Peyer's patch (tissue), 4 donors: Measurements from ENCODE around the gene MAPK13.

ENCODE experiments used
- CTCF ChIP-seq, 6 experiments: fragments of 450-650 bp in 4 of 6; fragments of 200-600 bp in 2 of 6; sonication (generic) in 1 of 6; IDR thresholded peaks; one replicate each; pipeline ENCODE4 v1.5.1; 2017 to 2019; ENCODE audit warnings: antibody characterized with exemption in 6 of 6, mild to moderate bottlenecking in 3 of 6, moderate library complexity in 1 of 6
- POLR2A ChIP-seq, 2 donors: fragments of 450-650 bp; IDR thresholded peaks; one replicate each; pipeline ENCODE4 v1.5.1; 2017; ENCODE audit warnings: antibody characterized with exemption in 2 of 2, mild to moderate bottlenecking in 2 of 2, moderate library complexity in 2 of 2

DNA sequence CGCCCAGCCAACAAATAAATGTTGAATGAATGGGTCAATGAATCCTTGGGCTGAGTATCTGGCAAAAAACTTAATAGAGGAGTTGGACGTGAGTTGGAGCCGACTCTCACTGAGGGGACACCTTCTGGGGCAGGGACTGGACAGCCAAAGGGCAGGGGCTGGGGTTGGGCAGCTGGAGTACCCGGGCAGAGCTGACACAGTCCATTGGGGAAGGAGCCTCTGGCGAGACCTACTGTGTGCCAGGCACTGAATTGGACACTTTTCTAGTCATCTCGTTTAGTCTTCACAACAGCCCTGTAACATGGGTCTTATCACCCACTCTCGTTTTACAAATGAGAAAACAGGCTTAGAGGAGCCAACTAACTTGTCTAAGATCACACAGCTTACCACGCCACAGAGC lies 4.7 kb upstream of the MAPK13 start:
- TF ChIP-seq CTCF (IDR thresholded peaks at IDR 0.05): no peak
- no peak for TF ChIP-seq POLR2A (IDR thresholded peaks at IDR 0.05)
